ENCODE measurements around the gene ATXN7.

The ATXN7 gene

DNA sequence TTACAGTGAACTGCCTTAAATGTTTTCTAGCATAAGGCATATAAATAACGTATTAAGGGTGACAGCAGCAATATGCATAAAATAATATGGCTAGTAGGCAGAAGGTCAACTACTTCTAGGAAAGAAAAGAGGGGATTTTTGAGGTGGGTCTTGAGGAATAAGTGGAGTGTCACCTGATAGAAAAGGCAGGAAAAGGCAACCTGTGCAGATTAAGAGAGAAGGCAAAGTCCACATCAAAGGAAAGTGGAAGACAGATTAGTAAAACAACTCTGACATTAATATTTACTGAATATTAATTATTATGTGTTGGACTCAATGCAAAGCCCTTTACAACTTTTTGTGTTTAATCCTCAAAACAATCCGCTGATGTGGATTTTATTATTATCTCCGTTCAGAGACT, 2.9 kb upstream of the ATXN7 start:
- Mint-ChIP-seq H3K4me1 (peaks cover 43% of the 10 kb centered on the region), H3K27ac (no peak overlapping the region)
- no peak for TF ChIP-seq CTCF (IDR thresholded peaks at IDR 0.05)

GRCh38 chr3:63861306-63861705, 2.4 kb upstream of the ATXN7 start:
- Mint-ChIP-seq H3K4me3 (no peak overlapping the region), H3K36me3 (ENCODE audit: low read depth) (peaks cover 21% of the 10 kb centered on the region), H3K4me1 (peaks cover 43% of the 10 kb centered on the region), H3K9me3 (no peaks in the 10 kb centered on the region), H3K27me3 (ENCODE audit: low read depth, poor library complexity) (no peaks in the 10 kb centered on the region), H3K27ac (no peak overlapping the region)
- TF ChIP-seq CTCF (IDR thresholded peaks at IDR 0.05), result no peak
- DNase-seq, result no peak

More for the DNA sequence above, 2.9 kb upstream of the ATXN7 start:
- DNase-seq, result no peak
- no peak overlapping the region for H3K4me3 Mint-ChIP-seq
- no peaks in the 10 kb centered on the region for H3K9me3 Mint-ChIP-seq
- H3K36me3 Mint-ChIP-seq (ENCODE audit: low read depth), result peaks cover 16% of the 10 kb centered on the region
- H3K27me3 Mint-ChIP-seq (ENCODE audit: low read depth, poor library complexity), result no peaks in the 10 kb centered on the region

DNA sequence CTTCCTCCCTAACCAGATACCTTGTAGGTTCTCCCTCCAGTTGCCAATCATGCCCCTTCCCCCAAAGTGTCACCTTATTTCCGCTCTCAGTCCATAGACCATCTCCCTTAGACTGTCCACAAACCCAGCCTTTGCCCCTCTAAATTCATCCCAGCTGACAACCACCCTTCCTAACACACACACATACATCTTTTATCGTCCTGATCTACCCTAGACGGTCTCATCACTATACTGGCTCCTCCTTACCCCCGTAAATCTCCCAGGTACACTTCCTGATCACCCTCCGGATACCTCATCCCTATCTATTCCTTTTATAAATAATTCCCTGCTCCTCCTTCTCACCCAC, 890 bp upstream of the ATXN7 start:
- H3K36me3 Mint-ChIP-seq (ENCODE audit: low read depth), result peaks cover 25% of the 10 kb centered on the region
- no peaks in the 10 kb centered on the region for H3K27me3 Mint-ChIP-seq (ENCODE audit: low read depth, poor library complexity)
- H3K27ac Mint-ChIP-seq, result peak overlapping the region; percentile 60
- no peak for DNase-seq
- TF ChIP-seq CTCF (IDR thresholded peaks at IDR 0.05), result no peak
- peak overlapping the region; percentile 86 for H3K4me3 Mint-ChIP-seq
- H3K9me3 Mint-ChIP-seq, result no peaks in the 10 kb centered on the region
- peaks cover 43% of the 10 kb centered on the region for H3K4me1 Mint-ChIP-seq

DNA sequence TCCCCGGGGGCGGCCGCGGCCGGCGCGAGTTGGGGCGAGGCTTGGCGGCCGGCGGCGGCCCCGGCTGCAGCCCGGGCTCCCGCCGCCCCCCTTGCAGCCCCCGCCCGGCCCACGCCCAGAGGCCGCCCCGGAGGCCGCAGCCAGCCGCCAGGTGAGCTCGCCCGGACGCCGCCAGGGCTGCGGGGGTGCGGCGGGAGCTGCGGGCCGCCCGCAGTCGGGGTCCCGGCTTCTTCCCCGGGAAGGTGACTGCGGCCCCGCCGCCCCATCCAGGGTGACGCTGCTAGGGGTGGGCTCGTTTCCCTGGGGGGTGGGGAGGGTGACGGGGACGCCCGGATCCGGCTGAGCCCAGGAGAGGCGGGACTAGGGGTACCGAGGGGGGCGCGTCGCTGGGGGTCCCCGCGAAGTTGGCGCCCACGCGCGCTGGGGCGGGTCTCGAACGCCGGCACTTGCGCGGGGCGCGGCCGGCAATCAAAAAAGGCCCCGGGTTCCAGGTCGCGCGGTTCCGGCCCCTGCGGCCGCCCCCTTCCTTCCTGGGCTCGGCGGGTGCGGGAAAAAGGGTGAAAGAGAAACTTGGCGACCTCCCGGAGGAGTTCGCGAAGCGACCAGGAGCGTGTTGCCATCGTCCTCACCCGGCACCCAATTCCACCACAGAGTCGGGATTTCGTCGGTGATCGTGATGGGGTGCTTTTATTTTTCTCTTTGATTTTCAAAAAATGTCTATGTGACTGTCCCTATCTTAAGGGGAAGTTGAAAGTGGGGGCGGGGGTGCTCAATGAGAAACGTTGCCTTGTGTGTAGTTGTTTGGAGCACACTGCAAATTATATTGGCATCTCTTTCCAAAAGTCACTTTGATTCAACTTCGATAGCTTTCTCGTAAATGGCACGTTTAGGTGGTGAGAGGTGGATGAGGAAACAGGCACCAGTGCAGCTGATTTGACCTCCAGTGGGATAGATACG, 619 bp downstream of the ATXN7 start:
- peaks cover 35% of the 10 kb centered on the region for H3K4me1 Mint-ChIP-seq
- no peak for DNase-seq

GRCh38 chr3:63864965-63865327, 1.3 kb downstream of the ATXN7 start:
- H3K36me3 Mint-ChIP-seq (ENCODE audit: low read depth), result peaks cover 25% of the 10 kb centered on the region
- peaks cover 33% of the 10 kb centered on the region for H3K4me1 Mint-ChIP-seq
- H3K27me3 Mint-ChIP-seq (ENCODE audit: low read depth, poor library complexity), result no peaks in the 10 kb centered on the region
- DNase-seq, result no peak
- peak overlapping the region; percentile 37 for H3K27ac Mint-ChIP-seq
- no peak for TF ChIP-seq CTCF (IDR thresholded peaks at IDR 0.05)
- no peaks in the 10 kb centered on the region for H3K9me3 Mint-ChIP-seq
- H3K4me3 Mint-ChIP-seq, result peak overlapping the region; percentile 90

More for the DNA sequence above, 619 bp downstream of the ATXN7 start:
- Mint-ChIP-seq H3K27me3 (ENCODE audit: low read depth, poor library complexity) (no peaks in the 10 kb centered on the region), H3K9me3 (no peaks in the 10 kb centered on the region), H3K27ac (peak overlapping the region; percentile 37), H3K4me3 (peak overlapping the region; percentile 90), H3K36me3 (ENCODE audit: low read depth) (peaks cover 25% of the 10 kb centered on the region)
- no peak for TF ChIP-seq CTCF (IDR thresholded peaks at IDR 0.05)

- Mint-ChIP-seq H3K4me3 (no peak overlapping the region), H3K27me3 (ENCODE audit: low read depth, poor library complexity) (no peaks in the 10 kb centered on the region), H3K9me3 (no peaks in the 10 kb centered on the region), H3K27ac (peak overlapping the region; percentile 78), H3K36me3 (ENCODE audit: low read depth) (peaks cover 30% of the 10 kb centered on the region), H3K4me1 (peaks cover 38% of the 10 kb centered on the region)
- DNase-seq, result no peak
- TF ChIP-seq CTCF (IDR thresholded peaks at IDR 0.05), result no peak
Observed at GRCh38 chr3:63867225-63867624, 3.6 kb downstream of the ATXN7 start.

Data from nephron progenitor cell (in vitro differentiated cells).